Rectal smooth muscle tissue (tissue), 1 donor: ENCODE measurements around the gene DIPK2A.

Source experiments
- H3K27ac ChIP-seq: one replicate; pipeline ENCODE4 v1.7.0; 2013; ENCODE audit warnings: low read depth, low read length, inconsistent platforms
- H3K27me3 ChIP-seq: one replicate; pipeline ENCODE4 v1.7.0; 2013; ENCODE audit warnings: low read length; ENCODE audit not compliant: control insufficient read depth, insufficient read depth
- H3K36me3 ChIP-seq: one replicate; pipeline ENCODE4 v1.7.0; 2013; ENCODE audit warnings: low read length; ENCODE audit not compliant: control insufficient read depth, insufficient read depth
- H3K4me1 ChIP-seq: one replicate; pipeline ENCODE4 v1.7.0; 2013; ENCODE audit warnings: low read length; ENCODE audit not compliant: control insufficient read depth, insufficient read depth
- H3K4me3 ChIP-seq: one replicate; pipeline ENCODE4 v1.7.0; 2013; ENCODE audit warnings: low read length
- H3K9ac ChIP-seq: one replicate; pipeline ENCODE4 v1.7.0; 2013; ENCODE audit warnings: low read length

Gene DIPK2A, protein sequence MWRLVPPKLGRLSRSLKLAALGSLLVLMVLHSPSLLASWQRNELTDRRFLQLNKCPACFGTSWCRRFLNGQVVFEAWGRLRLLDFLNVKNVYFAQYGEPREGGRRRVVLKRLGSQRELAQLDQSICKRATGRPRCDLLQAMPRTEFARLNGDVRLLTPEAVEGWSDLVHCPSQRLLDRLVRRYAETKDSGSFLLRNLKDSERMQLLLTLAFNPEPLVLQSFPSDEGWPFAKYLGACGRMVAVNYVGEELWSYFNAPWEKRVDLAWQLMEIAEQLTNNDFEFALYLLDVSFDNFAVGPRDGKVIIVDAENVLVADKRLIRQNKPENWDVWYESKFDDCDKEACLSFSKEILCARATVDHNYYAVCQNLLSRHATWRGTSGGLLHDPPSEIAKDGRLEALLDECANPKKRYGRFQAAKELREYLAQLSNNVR

GRCh38 chr3:143971359-143972154 lies at the start of gene DIPK2A:
TSS of gene DIPK2A (plus strand) at chr3:143971823. CDS start at chr3:143972333, 510 bp downstream.
- Histone ChIP-seq H3K4me3 (peak within 1 kb of the TSS; percentile 81), H3K36me3 (no peaks in the 10 kb centered on the region), H3K27ac (peak within 1 kb of the TSS; percentile 94), H3K9ac (peak within 1 kb of the TSS; percentile 83), H3K4me1 (peaks cover 3% of the 10 kb centered on the region), H3K27me3 (no peaks in the 10 kb centered on the region)

- no peak overlapping the region for H3K27ac ChIP-seq
- H3K36me3 ChIP-seq = no peaks in the 10 kb centered on the region
- no peak overlapping the region for H3K4me3 ChIP-seq
- no peaks in the 10 kb centered on the region for H3K4me1 ChIP-seq
- H3K9ac ChIP-seq = no peak overlapping the region
- no peaks in the 10 kb centered on the region for H3K27me3 ChIP-seq
Observed at GRCh38 chr3:143924522-143925285, 46.9 kb upstream of the DIPK2A start.

DNA sequence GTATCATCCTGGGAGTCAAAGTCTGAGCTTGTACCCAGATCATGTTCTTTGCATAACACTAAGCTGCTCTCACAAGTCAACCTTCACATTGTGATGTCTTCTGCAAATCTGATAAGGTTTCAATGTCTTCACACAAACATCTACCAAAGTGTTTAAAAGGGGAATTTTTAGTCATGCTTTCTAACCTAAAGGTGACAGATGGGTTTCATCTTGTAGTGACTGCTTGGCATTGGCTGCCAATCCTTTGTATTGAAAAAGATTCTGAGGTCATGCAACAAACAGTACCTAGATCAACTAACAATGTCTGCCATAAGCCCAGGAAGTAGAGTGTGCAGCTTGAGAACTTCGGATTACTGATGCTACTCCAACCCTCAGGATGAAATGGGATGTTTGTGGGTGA lies 43.6 kb upstream of the DIPK2A start:
- H3K36me3 ChIP-seq = no peaks in the 10 kb centered on the region
- no peaks in the 10 kb centered on the region for H3K4me1 ChIP-seq
- no peak overlapping the region for H3K27ac ChIP-seq
- no peaks in the 10 kb centered on the region for H3K27me3 ChIP-seq
- no peak overlapping the region for H3K9ac ChIP-seq
- no peak overlapping the region for H3K4me3 ChIP-seq

DNA sequence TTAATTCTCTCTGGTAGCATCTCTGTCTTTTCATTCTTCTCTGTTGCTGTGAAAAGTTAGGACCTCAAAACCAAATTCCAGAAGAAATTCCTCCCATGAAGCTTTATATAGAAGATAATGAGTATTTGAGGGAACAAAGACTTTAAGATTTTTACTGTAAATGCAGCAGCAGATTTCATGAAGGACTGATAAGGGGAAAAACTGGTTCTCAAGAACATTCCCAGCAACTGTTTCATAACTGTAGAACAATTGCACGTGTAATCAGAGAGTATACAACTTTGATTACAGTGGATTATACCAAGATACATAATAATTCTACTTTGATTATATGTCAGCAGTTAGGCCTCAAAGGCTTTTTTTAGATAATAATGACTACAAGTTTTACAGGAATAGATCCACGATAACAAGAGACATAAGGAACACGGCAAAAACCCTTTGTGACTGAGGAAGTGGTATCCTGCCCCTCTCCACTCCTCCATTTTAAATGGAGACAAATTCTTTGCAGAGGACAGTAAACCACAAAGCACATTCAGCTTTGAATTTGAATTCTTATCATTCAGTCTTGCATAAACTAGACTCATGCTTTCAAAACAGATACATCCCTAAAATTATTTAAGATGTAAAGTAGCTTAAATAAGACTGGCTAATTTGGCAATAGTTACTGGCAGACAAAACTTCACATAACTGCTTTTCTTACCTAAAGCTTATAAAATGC lies 42.9 kb upstream of the DIPK2A start:
- Histone ChIP-seq H3K27me3 (no peaks in the 10 kb centered on the region), H3K36me3 (no peaks in the 10 kb centered on the region), H3K4me3 (no peak overlapping the region), H3K27ac (no peak overlapping the region), H3K9ac (no peak overlapping the region), H3K4me1 (no peaks in the 10 kb centered on the region)

DNA sequence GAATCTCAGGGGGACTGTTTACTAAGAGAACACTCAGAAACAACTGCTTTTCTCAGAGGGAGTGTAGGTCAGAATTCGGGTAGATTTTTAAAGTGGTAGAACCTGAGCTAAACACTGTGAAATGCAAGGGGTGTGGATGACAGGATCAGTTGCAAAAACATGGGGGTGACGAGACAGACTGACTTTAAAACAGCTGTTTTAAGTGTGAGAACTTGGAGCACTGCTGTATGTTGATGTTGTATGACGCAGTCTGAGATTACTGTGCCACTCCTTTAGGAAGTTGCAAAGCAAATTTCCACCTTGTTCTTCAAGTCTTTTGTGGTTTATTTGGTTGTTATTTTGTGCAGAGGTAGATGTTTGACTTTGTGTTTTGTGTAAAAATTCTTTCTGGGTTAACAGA lies 36.8 kb upstream of the DIPK2A start:
- no peaks in the 10 kb centered on the region for H3K4me1 ChIP-seq
- no peak overlapping the region for H3K27ac ChIP-seq
- no peak overlapping the region for H3K9ac ChIP-seq

GRCh38 chr3:143935678-143936077 lies 35.9 kb upstream of the DIPK2A start:
- Histone ChIP-seq H3K4me3 (no peak overlapping the region), H3K27ac (no peak overlapping the region), H3K36me3 (no peaks in the 10 kb centered on the region), H3K4me1 (no peaks in the 10 kb centered on the region), H3K9ac (no peak overlapping the region), H3K27me3 (no peaks in the 10 kb centered on the region)

More for the DNA sequence above, 36.8 kb upstream of the DIPK2A start:
- no peaks in the 10 kb centered on the region for H3K27me3 ChIP-seq
- no peak overlapping the region for H3K4me3 ChIP-seq
- no peaks in the 10 kb centered on the region for H3K36me3 ChIP-seq

- no peaks in the 10 kb centered on the region for H3K27me3 ChIP-seq
- H3K9ac ChIP-seq = no peak overlapping the region
- H3K27ac ChIP-seq = no peak overlapping the region
- H3K4me3 ChIP-seq = no peak overlapping the region
- no peaks in the 10 kb centered on the region for H3K36me3 ChIP-seq
- no peaks in the 10 kb centered on the region for H3K4me1 ChIP-seq
Observed at GRCh38 chr3:143950810-143951209, 20.8 kb upstream of the DIPK2A start.

GRCh38 chr3:143951351-143951971 lies 20.2 kb upstream of the DIPK2A start:
- H3K36me3 ChIP-seq = no peaks in the 10 kb centered on the region
- H3K4me3 ChIP-seq = no peak overlapping the region
- H3K9ac ChIP-seq = no peak overlapping the region
- no peak overlapping the region for H3K27ac ChIP-seq
- no peaks in the 10 kb centered on the region for H3K4me1 ChIP-seq
- no peaks in the 10 kb centered on the region for H3K27me3 ChIP-seq

DNA sequence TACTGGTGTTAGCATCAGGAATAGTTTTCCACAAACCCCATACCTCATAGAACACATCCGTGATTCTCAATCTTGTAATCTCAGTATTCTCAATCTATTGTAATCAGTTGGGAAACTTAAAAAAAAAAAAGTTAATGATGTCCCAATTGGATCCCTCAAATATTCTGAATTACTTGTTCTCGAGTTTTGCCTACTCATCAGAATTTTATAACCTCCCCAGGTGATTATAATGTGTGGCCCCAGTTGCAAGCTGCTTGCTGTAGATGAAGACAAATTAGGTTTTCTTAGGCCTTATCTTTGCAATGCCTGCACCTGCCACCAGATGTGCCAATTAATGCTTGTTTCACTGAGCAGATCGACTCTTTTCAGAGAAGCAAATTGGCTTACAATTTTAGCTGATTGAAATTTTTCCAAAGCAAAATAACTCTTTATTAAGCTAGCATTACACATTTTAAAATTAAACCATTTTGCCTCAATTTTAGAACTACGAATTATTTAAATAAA lies 19.0 kb upstream of the DIPK2A start:
- H3K4me1 ChIP-seq = no peaks in the 10 kb centered on the region
- no peaks in the 10 kb centered on the region for H3K36me3 ChIP-seq
- no peak overlapping the region for H3K27ac ChIP-seq
- H3K9ac ChIP-seq = no peak overlapping the region
- no peak overlapping the region for H3K4me3 ChIP-seq
- no peaks in the 10 kb centered on the region for H3K27me3 ChIP-seq

GRCh38 chr3:143955113-143955512 lies 16.5 kb upstream of the DIPK2A start:
- no peaks in the 10 kb centered on the region for H3K36me3 ChIP-seq
- H3K9ac ChIP-seq = no peak overlapping the region
- no peaks in the 10 kb centered on the region for H3K27me3 ChIP-seq
- H3K27ac ChIP-seq = no peak overlapping the region
- H3K4me1 ChIP-seq = no peaks in the 10 kb centered on the region
- H3K4me3 ChIP-seq = no peak overlapping the region

DNA sequence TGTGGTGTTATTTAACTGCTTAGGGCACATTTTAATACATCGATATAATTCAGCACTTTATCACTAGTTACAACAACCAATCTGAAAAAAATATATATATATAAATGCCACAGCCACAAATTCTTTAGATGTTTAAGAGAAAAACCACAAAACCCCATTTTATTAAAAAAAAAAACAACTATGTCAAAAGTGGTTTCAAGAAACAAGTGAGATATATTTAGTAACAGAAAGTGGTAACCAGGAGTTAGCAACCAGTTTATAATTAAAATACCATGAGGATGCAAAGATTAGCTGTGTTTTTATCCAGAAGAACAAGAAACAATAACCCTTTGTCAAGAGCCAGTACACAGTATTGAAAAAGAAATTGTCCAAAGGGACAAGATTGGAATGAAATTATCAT lies 14.8 kb upstream of the DIPK2A start:
- Histone ChIP-seq H3K9ac (no peak overlapping the region), H3K4me1 (no peaks in the 10 kb centered on the region), H3K27me3 (no peaks in the 10 kb centered on the region), H3K4me3 (no peak overlapping the region), H3K36me3 (no peaks in the 10 kb centered on the region), H3K27ac (no peak overlapping the region)
